GM12891 (cell line): ENCODE data around the gene PPP2R5E.

ENCODE experiments used
- DNase-seq: peaks from one replicate; pipeline ENCODE4 v3.0.0; 2011; ENCODE audit warnings: low spot score; ENCODE audit not compliant: insufficient read length
- FAIRE-seq: peaks from 2 replicates; lab custom pipeline; 2011; peaks lifted over from hg19 to GRCh38; lab: Jason Lieb, UNC
- PAX5 ChIP-seq: IDR thresholded peaks from 2 replicates; pipeline ENCODE4 v1.6.1; 2011; ENCODE audit warnings: low read length, moderate library complexity, mild to moderate bottlenecking; ENCODE audit not compliant: insufficient read depth, severe bottlenecking
- POLR2A ChIP-seq: IDR thresholded peaks from 2 replicates; pipeline ENCODE4 v1.6.1; 2011; ENCODE audit warnings: low read depth, low read length, control low read depth
- POLR2AphosphoS5 ChIP-seq: IDR thresholded peaks from 2 replicates; pipeline ENCODE4 v1.6.1; 2011; ENCODE audit warnings: low read depth, low read length, control low read depth
- POU2F2 ChIP-seq: IDR thresholded peaks from 2 replicates; pipeline ENCODE4 v1.6.1; 2011; ENCODE audit warnings: low read depth, mild to moderate bottlenecking, control low read depth, low read length, moderate library complexity
- SPI1 ChIP-seq: IDR thresholded peaks from 2 replicates; pipeline ENCODE4 v1.6.1; 2011; ENCODE audit warnings: low read depth, low read length, control low read depth
- TAF1 ChIP-seq: IDR thresholded peaks from 2 replicates; pipeline ENCODE4 v1.6.1; 2011; ENCODE audit warnings: low read depth, low read length, control low read depth

PPP2R5E gene

GRCh38 chr14:63478010-63478409, 65.2 kb downstream of the PPP2R5E start:
- DNase-seq (peak; percentile 20), FAIRE-seq (peak; percentile 68)
- no peak for TF ChIP-seq SPI1
- TF ChIP-seq PAX5 = no peak
- TF ChIP-seq POLR2AphosphoS5 = no peak
- TF ChIP-seq POU2F2 = no peak
- no peak for TF ChIP-seq POLR2A
- no peak for TF ChIP-seq TAF1

GRCh38 chr14:63477556-63477955, 65.6 kb downstream of the PPP2R5E start:
- TF ChIP-seq POU2F2 (no peak), SPI1 (no peak), TAF1 (no peak), PAX5 (no peak), POLR2A (no peak), POLR2AphosphoS5 (no peak)
- FAIRE-seq = no peak
- no peak for DNase-seq

- TF ChIP-seq POLR2AphosphoS5 = no peak
- no peak for TF ChIP-seq PAX5
- no peak for TF ChIP-seq POU2F2
- DNase-seq (no peak), FAIRE-seq (no peak)
Measured at GRCh38 chr14:63475761-63476160, 67.4 kb downstream of the PPP2R5E start.

GRCh38 chr14:63474844-63475243, 68.3 kb downstream of the PPP2R5E start:
- no peak for TF ChIP-seq POLR2A
- no peak for TF ChIP-seq PAX5
- TF ChIP-seq TAF1 = no peak
- TF ChIP-seq SPI1 = no peak
- TF ChIP-seq POLR2AphosphoS5 = no peak
- TF ChIP-seq POU2F2 = no peak
- DNase-seq (no peak), FAIRE-seq (peak; percentile 41)

GRCh38 chr14:63474111-63474510, 69.1 kb downstream of the PPP2R5E start:
- FAIRE-seq (no peak), DNase-seq (no peak)
- TF ChIP-seq POLR2A (no peak), SPI1 (no peak), TAF1 (no peak), POLR2AphosphoS5 (no peak)

- no peak for TF ChIP-seq TAF1
- no peak for TF ChIP-seq POU2F2
- TF ChIP-seq POLR2AphosphoS5 = no peak
- no peak for TF ChIP-seq SPI1
- TF ChIP-seq POLR2A = no peak
- no peak for TF ChIP-seq PAX5
- FAIRE-seq = peak; percentile 9
- DNase-seq = no peak
Measured at GRCh38 chr14:63472986-63473788, 70.0 kb downstream of the PPP2R5E start.

- peak; percentile 70 for TF ChIP-seq SPI1
- TF ChIP-seq POLR2A = no peak
- TF ChIP-seq PAX5 = no peak
- TF ChIP-seq POU2F2 = no peak
- no peak for TF ChIP-seq POLR2AphosphoS5
- no peak for DNase-seq
- peak; percentile 20 for FAIRE-seq
Measured at GRCh38 chr14:63470962-63471793, 72.0 kb downstream of the PPP2R5E start.

GRCh38 chr14:63468294-63468693, 74.9 kb downstream of the PPP2R5E start:
- FAIRE-seq (peak; percentile 91), DNase-seq (no peak)
- TF ChIP-seq POLR2A = no peak

GRCh38 chr14:63467440-63468072, 75.6 kb downstream of the PPP2R5E start:
- TF ChIP-seq PAX5 (no peak), POU2F2 (no peak), POLR2A (no peak), POLR2AphosphoS5 (no peak), TAF1 (no peak), SPI1 (no peak)
- DNase-seq (no peak), FAIRE-seq (no peak)

- no peak for TF ChIP-seq POU2F2
- TF ChIP-seq SPI1 = no peak
- TF ChIP-seq POLR2A = no peak
- TF ChIP-seq POLR2AphosphoS5 = no peak
- no peak for TF ChIP-seq TAF1
- TF ChIP-seq PAX5 = no peak
- DNase-seq = no peak
- FAIRE-seq = no peak
Measured at GRCh38 chr14:63465347-63465746, 77.8 kb downstream of the PPP2R5E start.
